ENCODE data around the gene PRPF19.

GRCh38 chr11:60905551-60906113 lies 753 bp downstream of the PRPF19 start:
- TF ChIP-seq TCF7L2 (IDR thresholded peaks at IDR 0.05; ENCODE audit: low read depth, low read length) (no peak), MYC (IDR thresholded peaks at IDR 0.05; ENCODE audit: low read depth, low read length) (no peak), MYC (CRISPR knock-in tag; IDR thresholded peaks at IDR 0.05; ENCODE audit: borderline replicate concordance, low read depth) (no peak), FOXK2 (conservative IDR thresholded peaks at IDR 0.05 in 1 of 2, IDR thresholded peaks at IDR 0.05 in 1 of 2; ENCODE audit: low read depth in 2 of 2) (no peak), BACH1 (tag; IDR thresholded peaks at IDR 0.05) (no peak), ZKSCAN1 (IDR thresholded peaks at IDR 0.05; ENCODE audit: low read depth, low read length) (no peak), ZNF3 (CRISPR knock-in tag; IDR thresholded peaks at IDR 0.05) (no peak), POLR2AphosphoS5 (IDR thresholded peaks at IDR 0.05; ENCODE audit: control insufficient read depth, insufficient read depth, low read depth, low read length) (no peak), CHCHD3 (CRISPR knock-in tag; IDR thresholded peaks at IDR 0.05) (no peak), CTCF (IDR thresholded peaks at IDR 0.05 in 2 of 3, conservative IDR thresholded peaks at IDR 0.05 in 1 of 3; ENCODE audit: insufficient read depth in 2 of 3, low read depth in 1 of 3, low read length in 3 of 3) (no peak), MAX (CRISPR knock-in tag; IDR thresholded peaks at IDR 0.05) (no peak), FIP1L1 (IDR thresholded peaks at IDR 0.05; ENCODE audit: low read depth, low read length, poor library complexity, severe bottlenecking) (no peak), ZFP36 (IDR thresholded peaks at IDR 0.05; ENCODE audit: low read depth, low read length, partially characterized antibody) (no peak), TAF1 (IDR thresholded peaks at IDR 0.05; ENCODE audit: control insufficient read depth, extremely low read depth, insufficient read depth, low read length, severe bottlenecking) (no peak)
